HG03135 (cell line): Measurements from ENCODE around the gene LAT.
"Not testable (repeated sequence)": the region's sequence is repeated elsewhere in the genome, so short reads cannot be mapped to it uniquely, and the experiment has no call there.

Experiments
- ATAC-seq: cut with Tn5 transposase; IDR thresholded peaks from one replicate; pipeline ENCODE4 v1.9.1; 2021; ENCODE audit warnings: mild to moderate bottlenecking, moderate library complexity; ENCODE audit not compliant: unreplicated experiment

The LAT gene

DNA sequence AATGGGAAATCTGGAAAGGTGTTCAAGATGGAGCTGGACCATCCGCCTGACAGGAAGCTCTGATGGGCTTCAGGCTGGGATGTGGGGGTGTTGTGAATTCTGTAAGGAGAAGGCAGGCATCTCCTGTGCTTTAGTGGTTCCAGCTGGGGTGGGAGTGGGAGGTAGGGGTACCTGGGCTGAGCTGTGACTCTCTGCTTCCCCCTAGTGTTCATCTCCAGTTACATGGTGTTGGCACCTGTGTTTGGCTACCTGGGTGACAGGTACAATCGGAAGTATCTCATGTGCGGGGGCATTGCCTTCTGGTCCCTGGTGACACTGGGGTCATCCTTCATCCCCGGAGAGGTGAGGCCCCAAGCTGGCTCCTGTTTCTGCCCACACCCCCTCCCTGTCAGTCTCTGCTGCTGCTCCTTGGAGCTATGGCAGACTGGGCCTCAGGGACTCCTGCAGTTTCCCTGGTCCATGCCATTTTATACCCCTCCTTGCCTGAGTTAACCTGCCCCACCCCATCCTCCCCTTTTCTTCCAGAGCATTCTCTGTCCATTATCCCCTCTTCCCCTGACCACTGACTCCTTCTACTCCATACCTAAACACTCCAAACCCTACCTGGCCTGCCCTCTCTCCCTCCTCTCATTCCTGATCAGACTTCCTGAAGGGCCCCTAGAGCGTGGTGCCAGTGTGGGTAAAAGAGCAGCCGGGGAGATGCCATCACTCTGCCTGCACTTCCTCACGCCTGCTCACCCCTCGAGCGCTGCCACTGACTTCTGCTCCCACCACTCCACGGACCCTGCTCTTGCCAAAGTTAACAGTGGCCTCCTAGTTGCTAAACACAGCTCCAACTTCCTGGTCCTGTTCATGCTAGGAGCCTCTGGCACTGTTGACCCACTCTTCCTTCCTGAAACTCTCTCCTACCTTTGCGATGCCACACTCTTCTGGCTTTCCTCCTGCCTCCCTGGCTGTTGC lies 6.9 kb upstream of the LAT start:
- ATAC-seq: no peak

DNA sequence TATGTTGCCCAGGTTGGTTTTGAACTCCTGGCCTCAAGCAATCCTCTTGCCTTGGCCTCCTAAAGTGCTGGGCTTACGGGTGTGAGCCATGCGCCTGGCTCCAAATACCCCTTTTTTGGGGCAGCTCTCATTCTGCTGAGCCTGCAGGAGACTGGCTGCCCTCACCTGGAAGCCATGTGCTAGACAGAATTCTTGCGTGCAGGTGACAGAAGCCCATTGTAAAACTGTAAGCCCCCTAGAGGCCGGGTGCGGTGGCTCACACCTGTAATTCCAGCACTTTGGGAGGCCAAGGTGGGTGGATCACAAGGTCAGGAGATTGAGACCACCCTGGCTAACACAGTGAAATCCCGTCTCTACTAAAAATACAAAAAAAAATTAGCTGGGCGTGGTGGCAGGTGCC lies 4.5 kb upstream of the LAT start:
- not testable (repeated sequence) for ATAC-seq

DNA sequence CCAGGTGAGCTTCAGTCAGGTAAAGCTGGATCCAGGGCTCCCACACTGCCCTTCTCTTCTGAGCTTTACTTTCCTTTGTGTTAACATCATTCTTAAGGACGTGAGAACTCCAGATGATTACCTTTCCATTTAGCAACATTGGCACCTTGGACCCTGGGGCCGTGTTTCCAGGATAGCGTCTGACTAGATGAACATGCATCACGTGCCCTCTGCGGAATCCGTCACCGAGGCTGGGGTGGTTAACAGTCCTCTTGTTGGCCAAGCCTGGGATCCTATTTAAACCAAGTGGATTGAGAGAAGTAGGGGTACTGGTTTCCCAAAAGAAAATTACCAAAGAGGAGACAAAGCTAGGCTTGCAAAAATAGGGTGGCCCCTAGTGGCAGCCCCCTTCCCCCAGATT lies 3.9 kb upstream of the LAT start:
- no peak for ATAC-seq

DNA sequence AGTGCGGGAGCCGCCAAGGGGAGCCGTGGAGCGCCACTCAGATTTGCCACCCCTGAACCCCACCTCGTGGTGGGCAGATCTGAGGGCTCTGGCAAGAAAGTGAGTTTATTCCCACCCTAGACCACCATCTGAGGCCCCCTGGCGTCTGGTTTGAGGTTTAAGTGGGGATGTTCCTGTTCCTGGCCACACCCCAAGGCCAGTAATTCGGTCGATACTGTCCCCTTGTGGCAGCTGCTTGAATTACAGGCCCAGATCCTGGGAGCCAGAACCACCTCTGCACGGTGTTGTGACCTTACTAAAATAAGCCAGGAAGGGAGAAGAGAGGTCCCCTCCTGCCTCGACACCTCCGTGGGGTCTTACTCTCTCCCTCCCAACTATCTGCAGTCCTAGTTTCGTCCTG lies 3.3 kb upstream of the LAT start:
- no peak for ATAC-seq

DNA sequence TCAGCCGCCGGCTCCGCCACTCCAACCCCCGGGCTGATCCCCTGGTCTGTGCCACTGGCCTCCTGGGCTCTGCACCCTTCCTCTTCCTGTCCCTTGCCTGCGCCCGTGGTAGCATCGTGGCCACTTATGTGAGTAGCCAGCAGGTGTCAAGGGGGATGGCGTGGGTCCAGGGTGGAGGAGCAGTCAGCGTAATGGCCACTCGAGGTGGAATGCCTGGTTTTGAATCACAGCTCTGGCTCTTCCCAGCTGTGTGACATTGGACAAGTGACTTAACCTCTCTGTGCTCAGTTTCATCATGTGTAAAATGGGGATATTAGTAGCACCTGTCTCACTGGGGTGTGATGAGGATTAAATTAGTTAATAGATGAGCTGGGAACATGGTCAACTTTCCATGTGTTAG lies 2.4 kb upstream of the LAT start:
- no peak for ATAC-seq

DNA sequence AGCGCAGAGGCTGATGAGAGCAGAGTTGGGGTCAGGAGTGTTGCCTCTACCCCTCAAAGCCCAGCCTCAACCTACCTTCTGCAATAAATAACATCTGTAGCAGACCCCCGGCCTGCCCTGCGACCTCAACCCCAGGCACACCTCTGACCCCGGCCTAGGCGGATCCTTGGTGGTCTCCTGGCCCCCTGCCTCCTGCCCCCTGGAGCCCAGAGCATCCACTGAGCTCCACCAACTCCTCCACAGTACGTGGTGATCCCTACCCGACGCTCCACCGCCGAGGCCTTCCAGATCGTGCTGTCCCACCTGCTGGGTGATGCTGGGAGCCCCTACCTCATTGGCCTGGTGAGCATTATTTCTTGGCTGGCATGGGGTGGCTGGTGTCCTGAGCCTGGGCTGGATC lies 1.9 kb upstream of the LAT start:
- ATAC-seq: no peak

DNA sequence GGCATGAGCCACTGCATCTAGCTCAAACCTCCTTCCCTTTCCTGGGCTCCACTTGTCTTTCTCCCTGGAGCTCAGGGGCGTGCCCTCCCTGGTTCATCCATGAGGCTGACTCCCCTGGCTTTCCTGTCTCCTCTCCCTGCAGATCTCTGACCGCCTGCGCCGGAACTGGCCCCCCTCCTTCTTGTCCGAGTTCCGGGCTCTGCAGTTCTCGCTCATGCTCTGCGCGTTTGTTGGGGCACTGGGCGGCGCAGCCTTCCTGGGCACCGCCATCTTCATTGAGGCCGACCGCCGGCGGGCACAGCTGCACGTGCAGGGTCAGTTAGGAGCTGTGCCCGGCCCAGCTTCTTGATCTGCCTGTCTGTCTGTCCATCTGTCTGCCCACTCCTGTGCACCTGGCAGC lies 1.2 kb upstream of the LAT start:
- no peak for ATAC-seq

DNA sequence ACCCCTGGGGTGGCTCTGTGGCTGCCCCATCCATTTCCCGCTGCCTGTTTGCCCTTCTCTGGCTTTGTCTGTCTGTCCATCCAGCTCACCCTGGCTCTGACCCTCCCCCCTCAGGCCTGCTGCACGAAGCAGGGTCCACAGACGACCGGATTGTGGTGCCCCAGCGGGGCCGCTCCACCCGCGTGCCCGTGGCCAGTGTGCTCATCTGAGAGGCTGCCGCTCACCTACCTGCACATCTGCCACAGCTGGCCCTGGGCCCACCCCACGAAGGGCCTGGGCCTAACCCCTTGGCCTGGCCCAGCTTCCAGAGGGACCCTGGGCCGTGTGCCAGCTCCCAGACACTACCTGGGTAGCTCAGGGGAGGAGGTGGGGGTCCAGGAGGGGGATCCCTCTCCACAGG lies 761 bp upstream of the LAT start:
- ATAC-seq: no peak

DNA sequence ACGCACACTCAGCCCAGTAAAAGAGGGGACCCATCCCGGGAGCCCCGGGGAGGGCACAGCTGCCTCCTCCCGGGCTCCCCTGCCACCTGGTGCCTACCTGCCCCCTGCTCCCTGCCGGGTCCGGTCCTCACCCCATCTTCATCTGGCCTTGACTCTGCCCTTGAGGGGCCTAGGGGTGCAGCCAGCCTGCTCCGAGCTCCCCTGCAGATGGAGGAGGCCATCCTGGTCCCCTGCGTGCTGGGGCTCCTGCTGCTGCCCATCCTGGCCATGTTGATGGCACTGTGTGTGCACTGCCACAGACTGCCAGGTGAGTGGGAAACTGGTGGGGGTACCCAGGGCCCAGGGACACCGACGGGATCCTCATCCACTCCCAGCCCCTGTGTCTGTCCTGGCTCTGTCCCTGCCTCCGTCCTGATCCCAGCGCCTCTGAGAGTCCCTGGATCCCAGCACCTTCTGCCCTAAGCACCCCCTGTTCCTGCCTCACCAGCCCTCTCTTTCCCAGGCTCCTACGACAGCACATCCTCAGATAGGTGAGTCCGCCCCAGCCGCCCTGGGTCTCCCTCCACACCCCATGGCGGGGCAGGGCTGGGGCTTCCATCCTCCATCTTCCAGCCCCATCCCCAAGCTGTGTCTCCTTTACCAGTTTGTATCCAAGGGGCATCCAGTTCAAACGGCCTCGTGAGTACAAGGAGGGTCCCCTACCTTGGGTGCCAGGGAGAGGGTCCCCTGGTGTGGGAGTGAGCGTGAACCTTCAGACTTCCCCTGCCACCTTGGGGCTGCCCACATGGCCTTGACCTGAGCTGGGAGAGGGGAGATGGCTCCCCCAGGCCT lies 574 bp downstream of the LAT start:
- ATAC-seq: no peak

DNA sequence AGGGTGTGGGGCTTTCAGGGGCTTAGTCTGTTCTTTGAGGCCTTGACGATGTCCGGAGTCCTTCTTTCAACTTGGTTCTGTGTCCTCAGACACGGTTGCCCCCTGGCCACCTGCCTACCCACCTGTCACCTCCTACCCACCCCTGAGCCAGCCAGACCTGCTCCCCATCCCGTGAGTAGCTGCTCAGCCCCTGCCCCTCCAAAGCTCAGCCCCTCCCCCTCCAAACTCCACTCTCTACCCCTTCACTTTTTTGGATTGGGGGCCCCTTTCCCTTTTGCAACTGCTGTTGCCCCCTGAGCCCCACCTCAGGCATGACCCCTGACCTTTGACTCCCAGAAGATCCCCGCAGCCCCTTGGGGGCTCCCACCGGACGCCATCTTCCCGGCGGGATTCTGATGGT lies 1.2 kb downstream of the LAT start:
- no peak for ATAC-seq

DNA sequence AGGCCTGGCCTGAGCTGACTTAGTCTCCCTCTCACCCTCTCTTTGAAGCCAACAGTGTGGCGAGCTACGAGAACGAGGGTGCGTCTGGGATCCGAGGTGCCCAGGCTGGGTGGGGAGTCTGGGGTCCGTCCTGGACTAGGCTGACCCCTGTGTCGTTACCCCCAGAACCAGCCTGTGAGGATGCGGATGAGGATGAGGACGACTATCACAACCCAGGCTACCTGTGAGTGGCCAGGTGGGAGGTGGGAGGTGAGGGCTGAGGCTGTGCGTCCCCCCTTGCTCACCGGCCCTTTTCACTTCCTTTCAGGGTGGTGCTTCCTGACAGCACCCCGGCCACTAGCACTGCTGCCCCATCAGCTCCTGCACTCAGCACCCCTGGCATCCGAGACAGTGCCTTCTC lies 1.6 kb downstream of the LAT start:
- ATAC-seq: no peak

DNA sequence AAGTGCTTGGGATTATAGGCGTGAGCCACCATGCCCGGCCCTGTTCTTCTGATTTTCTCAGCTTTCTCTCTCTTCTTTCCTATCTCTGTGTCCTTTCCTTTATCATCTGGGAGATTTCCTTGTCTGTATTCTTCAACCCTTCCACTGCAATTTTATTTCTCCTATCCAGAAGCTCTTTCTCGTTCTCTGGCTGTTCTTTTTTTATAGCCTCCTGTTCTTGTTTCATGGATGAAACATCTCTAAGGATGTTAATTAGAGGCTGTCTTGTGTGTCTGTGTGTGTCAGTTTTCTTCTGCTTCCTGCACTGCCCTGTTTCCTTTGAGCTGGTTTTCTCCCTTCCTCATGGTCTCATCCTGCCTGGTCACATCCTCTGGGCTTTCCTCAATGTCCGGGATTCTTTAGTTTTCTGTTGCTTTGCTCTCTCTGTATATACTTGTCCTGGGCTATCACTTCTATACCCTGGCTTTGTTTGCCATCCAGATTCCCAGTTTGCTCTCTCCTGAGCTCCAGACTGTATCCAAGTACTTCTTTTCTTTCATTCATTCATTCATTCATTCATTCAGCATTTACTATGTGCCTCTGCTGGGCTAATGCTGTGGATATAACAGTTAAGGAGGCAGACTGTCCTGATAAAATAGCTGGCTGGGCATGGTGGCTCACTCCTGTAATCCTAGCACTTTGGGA lies 2.5 kb downstream of the LAT start:
- no peak for ATAC-seq

DNA sequence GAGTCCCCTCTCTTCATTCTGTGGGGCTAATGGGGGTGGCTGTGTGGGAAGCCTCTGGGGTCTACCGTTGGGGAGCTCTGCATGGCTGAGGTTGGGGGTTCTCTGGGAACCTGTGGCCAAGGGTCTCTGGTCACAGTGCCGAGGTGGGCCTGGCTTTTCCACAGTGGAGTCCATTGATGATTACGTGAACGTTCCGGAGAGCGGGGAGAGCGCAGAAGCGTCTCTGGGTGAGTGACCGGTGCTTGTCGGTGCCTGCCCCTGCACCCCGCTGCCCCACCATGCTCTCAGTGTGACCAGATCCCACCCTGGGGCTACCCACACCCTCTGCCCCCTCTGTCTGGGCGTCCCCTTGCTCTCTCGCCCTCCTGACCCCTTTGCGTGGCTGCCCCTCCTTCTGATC lies 4.5 kb downstream of the LAT start:
- no peak for ATAC-seq

DNA sequence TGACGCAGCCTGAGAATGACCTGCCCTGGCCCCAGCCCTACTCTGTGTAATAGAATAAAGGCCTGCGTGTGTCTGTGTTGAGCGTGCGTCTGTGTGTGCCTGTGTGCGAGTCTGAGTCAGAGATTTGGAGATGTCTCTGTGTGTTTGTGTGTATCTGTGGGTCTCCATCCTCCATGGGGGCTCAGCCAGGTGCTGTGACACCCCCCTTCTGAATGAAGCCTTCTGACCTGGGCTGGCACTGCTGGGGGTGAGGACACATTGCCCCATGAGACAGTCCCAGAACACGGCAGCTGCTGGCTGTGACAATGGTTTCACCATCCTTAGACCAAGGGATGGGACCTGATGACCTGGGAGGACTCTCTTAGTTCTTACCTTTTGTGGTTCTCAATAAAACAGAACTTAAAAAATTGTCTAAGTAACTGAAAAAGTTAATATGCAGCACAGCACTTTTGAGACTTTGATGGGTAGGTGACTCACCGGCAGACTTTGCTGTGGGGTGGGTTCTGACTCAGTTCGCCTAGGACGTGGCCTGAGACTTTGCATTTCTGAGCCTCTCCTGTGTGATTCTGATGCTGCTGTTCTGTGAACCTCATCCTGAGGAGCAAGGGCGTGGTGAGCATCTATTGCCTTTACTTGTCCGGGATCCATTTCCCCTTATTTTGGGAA lies 5.7 kb downstream of the LAT start:
- no peak for ATAC-seq

DNA sequence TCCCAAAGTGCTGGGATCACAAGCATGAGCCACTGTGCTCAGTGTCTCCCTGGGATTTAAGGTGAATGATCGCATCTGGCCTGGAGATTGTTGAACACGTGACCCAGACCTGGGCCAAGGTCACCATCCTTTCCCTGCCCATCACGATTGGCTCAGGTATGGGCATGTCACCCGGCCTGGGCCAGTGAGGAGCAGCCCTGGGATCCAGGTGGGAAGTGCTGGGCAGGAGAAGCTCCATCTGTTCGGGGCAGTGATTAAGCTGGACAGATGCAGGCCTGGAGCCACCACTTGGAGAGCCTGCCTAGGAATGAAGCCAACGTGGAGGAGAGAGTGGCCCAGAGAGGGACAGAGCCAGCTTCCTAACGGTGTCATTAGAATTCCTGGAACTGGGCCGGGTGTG lies 6.8 kb downstream of the LAT start:
- no peak for ATAC-seq

DNA sequence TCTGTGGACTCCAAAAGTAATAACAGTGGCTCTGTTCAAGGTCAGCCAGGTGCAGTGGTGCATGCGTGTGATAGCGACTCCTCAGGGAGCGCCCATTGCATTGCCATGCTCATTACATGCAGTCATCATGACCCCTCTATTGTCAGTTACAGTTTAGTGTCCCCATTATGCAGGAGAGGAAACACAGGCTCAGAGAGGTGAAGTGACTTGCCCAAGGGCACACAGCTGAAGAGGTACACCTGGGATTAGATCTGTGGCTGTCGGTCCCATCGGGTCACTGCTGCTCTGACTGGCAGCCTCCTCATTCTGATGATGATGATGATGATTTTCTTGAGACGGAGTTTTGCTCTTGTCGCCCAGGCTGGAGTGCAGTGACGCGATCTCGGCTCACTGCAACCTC lies 7.6 kb downstream of the LAT start:
- no peak for ATAC-seq

DNA sequence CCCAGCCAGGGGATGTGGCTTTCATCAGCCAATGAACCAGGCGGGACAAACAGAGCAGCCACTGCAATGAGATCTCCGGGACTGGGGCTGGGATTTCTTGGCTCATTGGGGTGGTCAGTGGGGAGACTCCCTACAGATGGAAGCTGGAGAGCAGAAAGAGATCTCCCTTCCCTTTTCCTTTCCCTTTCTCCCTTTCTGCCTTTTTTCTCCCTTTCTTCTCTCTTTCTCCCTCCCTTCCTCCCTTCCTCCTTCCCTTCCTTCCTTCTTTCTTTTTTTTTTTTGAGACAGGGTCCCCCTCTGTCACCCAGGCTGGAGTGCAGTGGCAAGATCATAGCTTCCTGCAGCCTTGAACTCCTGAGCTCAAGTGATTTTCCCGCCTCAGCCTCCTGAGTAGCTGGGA lies 14.0 kb downstream of the LAT start:
- no peak for ATAC-seq

DNA sequence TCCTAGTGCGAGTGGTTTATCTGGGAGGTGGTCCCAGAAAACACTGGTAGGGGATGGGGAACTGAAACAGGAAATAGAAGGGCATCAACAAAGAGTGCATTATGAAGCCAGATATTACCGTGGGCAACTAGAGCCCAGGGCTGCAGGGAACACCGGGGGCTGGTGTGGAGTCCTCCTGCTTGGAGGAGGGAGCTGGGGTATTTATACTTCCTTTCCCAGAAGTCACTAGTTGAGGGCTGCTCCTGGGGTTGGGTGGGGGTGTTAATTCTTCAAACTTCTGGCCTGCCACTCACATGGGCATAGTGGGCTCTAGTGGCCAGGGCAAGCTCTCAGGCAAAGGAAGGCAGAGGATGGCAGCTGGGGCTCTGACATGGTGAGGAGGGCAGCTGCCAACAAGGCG lies 14.7 kb downstream of the LAT start:
- no peak for ATAC-seq

DNA sequence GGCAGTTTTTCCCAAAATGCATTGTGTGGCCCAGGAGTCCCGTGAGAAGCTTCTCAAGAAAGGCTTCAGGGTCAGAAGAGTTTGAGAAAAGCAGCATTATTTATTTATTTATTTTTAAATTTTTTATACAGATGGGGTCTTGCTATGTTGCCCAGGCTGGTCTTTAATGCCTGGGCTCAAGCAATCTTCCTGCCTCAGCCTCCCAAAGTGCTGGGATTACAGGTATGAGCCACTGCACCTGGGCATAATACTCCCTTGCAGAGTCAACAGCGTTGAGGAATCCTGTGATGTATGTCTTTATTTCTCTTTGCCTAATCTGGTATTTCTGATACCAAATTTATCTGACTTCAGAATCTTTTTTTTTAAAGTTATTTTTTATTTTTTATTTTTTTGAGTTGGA lies 15.2 kb downstream of the LAT start:
- no peak for ATAC-seq

DNA sequence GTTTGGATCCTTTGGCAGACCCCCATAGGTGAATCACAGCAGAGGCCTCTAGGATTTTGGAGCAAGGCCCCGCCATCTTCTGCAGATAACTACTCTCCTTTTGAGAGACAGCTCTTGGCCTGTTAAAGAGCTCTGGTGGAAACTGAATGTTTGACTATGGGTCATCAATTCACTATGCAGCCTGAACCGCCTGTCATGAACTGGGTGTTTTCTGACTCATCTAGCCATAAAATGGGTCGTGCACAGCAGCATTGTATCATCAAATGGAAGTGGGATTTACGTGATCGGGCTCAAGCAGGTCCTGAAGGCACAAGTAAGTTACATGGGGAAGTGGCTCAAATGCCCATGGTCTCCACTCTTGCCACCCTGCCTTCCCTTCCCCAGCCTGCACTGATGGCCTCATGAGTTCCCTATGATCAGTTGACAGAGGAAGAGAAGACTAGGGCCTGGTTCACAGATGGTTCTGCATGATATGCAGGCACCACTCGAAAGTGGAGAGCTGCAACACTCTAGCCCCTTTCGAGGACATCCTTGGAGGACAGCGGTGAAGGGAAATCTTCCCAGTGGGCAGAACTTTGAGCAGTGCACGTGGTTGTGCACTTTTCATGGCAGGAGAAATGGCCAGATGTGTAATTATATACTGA lies 19.8 kb downstream of the LAT start:
- not testable (repeated sequence) for ATAC-seq
